H1 (cell line): ENCODE measurements around the gene SCNN1A. TPM values are rescaled to one million over a fixed set of nuclear protein-coding genes. Genes with fewer than 3 reads are reported as not detected.

Experiments
- ATF3 ChIP-seq: IDR thresholded peaks from 2 replicates; pipeline ENCODE4 v1.6.1; 2011; ENCODE audit warnings: low read depth, mild to moderate bottlenecking, low read length; ENCODE audit not compliant: insufficient read depth
- CBX8 ChIP-seq: fragments of 300-800, 300-1000 bp; sonication (generic); IDR thresholded peaks from 2 replicates; pipeline ENCODE4 v1.7.1; 2016; ENCODE audit warnings: low read depth, low read length, borderline replicate concordance
- CHD1 ChIP-seq: IDR thresholded peaks from 2 replicates; pipeline ENCODE4 v1.6.1; 2012; ENCODE audit warnings: low read depth, low read length, improper control_type of control experiment
- CTBP2 ChIP-seq: IDR thresholded peaks from 2 replicates; pipeline ENCODE4 v1.7.0; 2011; ENCODE audit warnings: borderline replicate concordance, mild to moderate bottlenecking, moderate library complexity, mixed read lengths, low read length; ENCODE audit not compliant: insufficient read depth, insufficient read length
- EGR1 ChIP-seq: IDR thresholded peaks from 2 replicates; pipeline ENCODE4 v1.6.1; 2011; ENCODE audit warnings: low read depth, low read length, borderline replicate concordance
- EP300 ChIP-seq, 2 experiments: IDR thresholded peaks; 1 replicate in 1 of 2; 2 replicates in 1 of 2; pipeline ENCODE4 v1.6.1; 2011 to 2012; ENCODE audit warnings: low read depth in 2 of 2, low read length in 2 of 2, mild to moderate bottlenecking in 2 of 2, borderline replicate concordance in 1 of 2, inconsistent platforms in 1 of 2, moderate library complexity in 1 of 2
- EZH2 ChIP-seq: fragments of 200-600 bp; sonication (generic); IDR thresholded peaks from 2 replicates; pipeline ENCODE4 v1.7.1; 2012; ENCODE audit warnings: low read depth, mild to moderate bottlenecking, moderate library complexity, low read length, inconsistent platforms; ENCODE audit not compliant: severe bottlenecking
- FOSL1 ChIP-seq: IDR thresholded peaks from 2 replicates; pipeline ENCODE4 v1.6.1; 2011; ENCODE audit warnings: mild to moderate bottlenecking, low read depth, low read length, moderate library complexity; ENCODE audit not compliant: insufficient read depth
- HDAC2 ChIP-seq, 2 experiments: fragments of 300-600 bp in 1 of 2; sonication (generic) in 1 of 2; IDR thresholded peaks; 2 replicates each; pipeline ENCODE4 v1.6.1; 2011 to 2012; ENCODE audit warnings: low read depth in 2 of 2, low read length in 2 of 2, mild to moderate bottlenecking in 2 of 2, moderate library complexity in 2 of 2, borderline replicate concordance in 1 of 2, inconsistent platforms in 1 of 2
- MAFK ChIP-seq: IDR thresholded peaks from 2 replicates; pipeline ENCODE4 v1.6.1; 2012; ENCODE audit warnings: low read depth, mild to moderate bottlenecking, improper control_type of control experiment, low read length
- NANOG ChIP-seq: IDR thresholded peaks from 2 replicates; pipeline ENCODE4 v1.6.1; 2011; ENCODE audit warnings: low read length, low read depth, mild to moderate bottlenecking, inconsistent platforms; ENCODE audit not compliant: insufficient read depth, poor library complexity, severe bottlenecking
- PHF8 ChIP-seq: fragments of 200-600 bp; sonication (generic); conservative IDR thresholded peaks from 2 replicates; pipeline ENCODE4 v1.7.1; 2012; ENCODE audit warnings: low read depth, mild to moderate bottlenecking, inconsistent platforms, low read length, moderate library complexity
- POLR2AphosphoS5 ChIP-seq: IDR thresholded peaks from 2 replicates; pipeline ENCODE4 v1.6.1; 2011; ENCODE audit warnings: low read depth, low read length
- POU5F1 ChIP-seq: IDR thresholded peaks from 2 replicates; pipeline ENCODE4 v1.6.1; 2011; ENCODE audit warnings: low read depth, mild to moderate bottlenecking, low read length, moderate library complexity
- RFX5 ChIP-seq: IDR thresholded peaks from 2 replicates; pipeline ENCODE4 v1.6.1; 2011; ENCODE audit warnings: low read depth, low read length, improper control_type of control experiment, borderline replicate concordance
- SIN3A ChIP-seq, 2 experiments: IDR thresholded peaks in 1 of 2; conservative IDR thresholded peaks in 1 of 2; 2 replicates each; pipeline ENCODE4 v1.6.1; 2011 to 2012; ENCODE audit warnings: low read length in 2 of 2, improper control_type of control experiment in 1 of 2, low read depth in 1 of 2, mild to moderate bottlenecking in 1 of 2
- polyA plus RNA-seq, 7 experiments: library from polyadenylated mRNA; depleted of rRNA in 3 of 7; stranded (reverse) in 5 of 7; unstranded in 2 of 7; fragments of >200 nt in 5 of 7; fragments of 200-250 nt in 2 of 7; gene quantifications; 1 replicate in 5 of 7; 2 replicates in 1 of 7; 4 replicates in 1 of 7; pipeline versions ENCODE4 v1.2.1 to v1.2.3, GENCODE V29; 2011 to 2013; ENCODE audit warnings: missing spikeins in 2 of 7, mixed read lengths in 2 of 7
- total RNA-seq: library from RNA; stranded (reverse); fragmentation: NEBNext Ultra II Directional; extraction: Animal tissue kit (Norgen Biotek cat#: 25700); gene quantifications from 2 replicates; pipeline ENCODE4 v1.2.1, GENCODE V29; 2021
- TF ChIP-seq, protein P1 (sequence below): IDR thresholded peaks from 2 replicates; pipeline ENCODE4 v1.6.1; 2012; ENCODE audit warnings: inconsistent platforms
- TF ChIP-seq, protein P2 (sequence below), 3 experiments: IDR thresholded peaks; 1 replicate in 2 of 3; 2 replicates in 1 of 3; pipeline versions ENCODE4 v1.5.1 to v1.6.1; 2011; ENCODE audit warnings: low read length in 3 of 3, mild to moderate bottlenecking in 3 of 3, inconsistent platforms in 2 of 3, low read depth in 1 of 3, moderate library complexity in 1 of 3; ENCODE audit not compliant: insufficient read depth in 1 of 3; ENCODE audit errors: control extremely low read depth in 1 of 3

SCNN1A gene
- total and polyA plus RNA-seq, 2 of the 8 experiments (the other 6 are each of a cell fraction or from before 2014, with no cell fraction given) = 85.5 to 156 TPM

- TF ChIP-seq EP300 (IDR thresholded peaks at IDR 0.05; ENCODE audit: borderline replicate concordance in 1 of 2, low read depth in 2 of 2, low read length in 2 of 2) (0 out of 3 replicates have a peak, but pooled peaks of 1 of the 2 experiments have one; percentile 45), CHD1 (no peak), RFX5 (no peak), MAFK (peak; percentile 87), CTBP2 (no peak), HDAC2 (IDR thresholded peaks at IDR 0.05; ENCODE audit: borderline replicate concordance in 1 of 2, low read depth in 2 of 2, low read length in 2 of 2) (peak; percentile 69 to 81; a peak in 2 of 4 replicates), EZH2 (no peak), NANOG (no peak), PHF8 (no peak), POU5F1 (no peak), EGR1 (no peak), CBX8 (no peak), ATF3 (peak; percentile 57; the same call in 1 of the 2 replicates), FOSL1 (no peak), SIN3A (conservative IDR thresholded peaks at IDR 0.05 in 1 of 2, IDR thresholded peaks at IDR 0.05 in 1 of 2; ENCODE audit: low read depth in 1 of 2, low read length in 2 of 2) (no peak; a peak in 2 of 4 replicates), POLR2AphosphoS5 (peak; percentile 24; the same call in 1 of the 2 replicates)
- TF ChIP-seq, protein P1, sequence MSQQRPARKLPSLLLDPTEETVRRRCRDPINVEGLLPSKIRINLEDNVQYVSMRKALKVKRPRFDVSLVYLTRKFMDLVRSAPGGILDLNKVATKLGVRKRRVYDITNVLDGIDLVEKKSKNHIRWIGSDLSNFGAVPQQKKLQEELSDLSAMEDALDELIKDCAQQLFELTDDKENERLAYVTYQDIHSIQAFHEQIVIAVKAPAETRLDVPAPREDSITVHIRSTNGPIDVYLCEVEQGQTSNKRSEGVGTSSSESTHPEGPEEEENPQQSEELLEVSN = no peak
- TF ChIP-seq, protein P2, sequence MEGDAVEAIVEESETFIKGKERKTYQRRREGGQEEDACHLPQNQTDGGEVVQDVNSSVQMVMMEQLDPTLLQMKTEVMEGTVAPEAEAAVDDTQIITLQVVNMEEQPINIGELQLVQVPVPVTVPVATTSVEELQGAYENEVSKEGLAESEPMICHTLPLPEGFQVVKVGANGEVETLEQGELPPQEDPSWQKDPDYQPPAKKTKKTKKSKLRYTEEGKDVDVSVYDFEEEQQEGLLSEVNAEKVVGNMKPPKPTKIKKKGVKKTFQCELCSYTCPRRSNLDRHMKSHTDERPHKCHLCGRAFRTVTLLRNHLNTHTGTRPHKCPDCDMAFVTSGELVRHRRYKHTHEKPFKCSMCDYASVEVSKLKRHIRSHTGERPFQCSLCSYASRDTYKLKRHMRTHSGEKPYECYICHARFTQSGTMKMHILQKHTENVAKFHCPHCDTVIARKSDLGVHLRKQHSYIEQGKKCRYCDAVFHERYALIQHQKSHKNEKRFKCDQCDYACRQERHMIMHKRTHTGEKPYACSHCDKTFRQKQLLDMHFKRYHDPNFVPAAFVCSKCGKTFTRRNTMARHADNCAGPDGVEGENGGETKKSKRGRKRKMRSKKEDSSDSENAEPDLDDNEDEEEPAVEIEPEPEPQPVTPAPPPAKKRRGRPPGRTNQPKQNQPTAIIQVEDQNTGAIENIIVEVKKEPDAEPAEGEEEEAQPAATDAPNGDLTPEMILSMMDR (IDR thresholded peaks at IDR 0.05; ENCODE audit: control extremely low read depth in 1 of 3, insufficient read depth in 1 of 3, low read depth in 1 of 3, low read length in 3 of 3) = peak in 2 of 3 experiments; percentile 19 to 40; a peak in 3 of 4 replicates
Observed at GRCh38 chr12:6323340-6323994, 51.9 kb downstream of the SCNN1A start (continued).
